ENCODE results near the gene STX4. TPM values are rescaled to one million over a fixed set of nuclear protein-coding genes. Genes with fewer than 3 reads are reported as not detected.

The STX4 gene
- total and polyA plus RNA-seq, 4 donors = 11.4 to 22.1 (median 17.4) TPM

DNA sequence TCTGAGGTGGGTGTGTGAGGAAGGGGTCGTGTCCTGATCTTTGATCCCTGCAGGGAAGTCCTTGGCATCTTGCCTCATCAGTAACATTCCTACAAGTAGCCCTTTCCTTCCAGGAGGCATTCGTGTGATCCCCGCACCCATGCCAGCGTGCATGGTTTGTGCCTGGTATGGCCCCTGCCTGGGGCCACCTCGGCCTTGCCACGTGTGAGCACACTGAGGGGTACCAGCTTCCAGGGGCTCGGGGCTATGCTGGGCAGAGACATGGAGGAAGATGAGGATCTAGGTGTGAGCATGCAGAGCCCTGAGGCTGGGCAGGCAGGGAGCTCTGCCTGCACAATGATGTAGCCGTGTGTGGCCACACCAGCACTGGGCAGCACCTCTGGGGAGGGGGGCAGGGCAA is 42.3 kb upstream of the STX4 start (continued):
- TF ChIP-seq, protein P1, sequence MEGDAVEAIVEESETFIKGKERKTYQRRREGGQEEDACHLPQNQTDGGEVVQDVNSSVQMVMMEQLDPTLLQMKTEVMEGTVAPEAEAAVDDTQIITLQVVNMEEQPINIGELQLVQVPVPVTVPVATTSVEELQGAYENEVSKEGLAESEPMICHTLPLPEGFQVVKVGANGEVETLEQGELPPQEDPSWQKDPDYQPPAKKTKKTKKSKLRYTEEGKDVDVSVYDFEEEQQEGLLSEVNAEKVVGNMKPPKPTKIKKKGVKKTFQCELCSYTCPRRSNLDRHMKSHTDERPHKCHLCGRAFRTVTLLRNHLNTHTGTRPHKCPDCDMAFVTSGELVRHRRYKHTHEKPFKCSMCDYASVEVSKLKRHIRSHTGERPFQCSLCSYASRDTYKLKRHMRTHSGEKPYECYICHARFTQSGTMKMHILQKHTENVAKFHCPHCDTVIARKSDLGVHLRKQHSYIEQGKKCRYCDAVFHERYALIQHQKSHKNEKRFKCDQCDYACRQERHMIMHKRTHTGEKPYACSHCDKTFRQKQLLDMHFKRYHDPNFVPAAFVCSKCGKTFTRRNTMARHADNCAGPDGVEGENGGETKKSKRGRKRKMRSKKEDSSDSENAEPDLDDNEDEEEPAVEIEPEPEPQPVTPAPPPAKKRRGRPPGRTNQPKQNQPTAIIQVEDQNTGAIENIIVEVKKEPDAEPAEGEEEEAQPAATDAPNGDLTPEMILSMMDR (IDR thresholded peaks at IDR 0.05; ENCODE audit: low read depth, low read length, missing input control) = no peak
- no peak for TF ChIP-seq NR2F2 (IDR thresholded peaks at IDR 0.05)

GRCh38 chr16:30992276-30992780 is 41.0 kb upstream of the STX4 start:
- H3K27me3 ChIP-seq (ENCODE audit: control insufficient read depth in 4 of 4, insufficient read depth in 4 of 4, low read length in 3 of 4) = no peaks in the 10 kb centered on the region
- 92% methylated on average over 21 of the region's 21 CpGs for WGBS
- no peak overlapping the region for H3K9ac ChIP-seq (ENCODE audit: low read depth in 1 of 2, low read length in 2 of 2)
- no peak overlapping the region for H3K4me3 ChIP-seq (ENCODE audit: low read depth in 1 of 3, low read length in 3 of 3)
- H3K27ac ChIP-seq (ENCODE audit: low read depth in 1 of 2, low read length in 2 of 2) = no peak overlapping the region
- TF ChIP-seq TAF1 (conservative IDR thresholded peaks at IDR 0.05) (no peak), HNF4A (conservative IDR thresholded peaks at IDR 0.05) (no peak), RXRA (IDR thresholded peaks at IDR 0.05) (no peak), HNF4G (IDR thresholded peaks at IDR 0.05) (no peak), FOXA2 (IDR thresholded peaks at IDR 0.05) (no peak), GABPA (IDR thresholded peaks at IDR 0.05 in 1 of 2, conservative IDR thresholded peaks at IDR 0.05 in 1 of 2) (no peak), SP1 (IDR thresholded peaks at IDR 0.05) (no peak), JUND (IDR thresholded peaks at IDR 0.05) (no peak), NR2F2 (IDR thresholded peaks at IDR 0.05) (no peak), YY1 (IDR thresholded peaks at IDR 0.05) (no peak), EGR1 (IDR thresholded peaks at IDR 0.05; ENCODE audit: low read depth in 2 of 2) (no peak)
- TF ChIP-seq, protein P2, sequence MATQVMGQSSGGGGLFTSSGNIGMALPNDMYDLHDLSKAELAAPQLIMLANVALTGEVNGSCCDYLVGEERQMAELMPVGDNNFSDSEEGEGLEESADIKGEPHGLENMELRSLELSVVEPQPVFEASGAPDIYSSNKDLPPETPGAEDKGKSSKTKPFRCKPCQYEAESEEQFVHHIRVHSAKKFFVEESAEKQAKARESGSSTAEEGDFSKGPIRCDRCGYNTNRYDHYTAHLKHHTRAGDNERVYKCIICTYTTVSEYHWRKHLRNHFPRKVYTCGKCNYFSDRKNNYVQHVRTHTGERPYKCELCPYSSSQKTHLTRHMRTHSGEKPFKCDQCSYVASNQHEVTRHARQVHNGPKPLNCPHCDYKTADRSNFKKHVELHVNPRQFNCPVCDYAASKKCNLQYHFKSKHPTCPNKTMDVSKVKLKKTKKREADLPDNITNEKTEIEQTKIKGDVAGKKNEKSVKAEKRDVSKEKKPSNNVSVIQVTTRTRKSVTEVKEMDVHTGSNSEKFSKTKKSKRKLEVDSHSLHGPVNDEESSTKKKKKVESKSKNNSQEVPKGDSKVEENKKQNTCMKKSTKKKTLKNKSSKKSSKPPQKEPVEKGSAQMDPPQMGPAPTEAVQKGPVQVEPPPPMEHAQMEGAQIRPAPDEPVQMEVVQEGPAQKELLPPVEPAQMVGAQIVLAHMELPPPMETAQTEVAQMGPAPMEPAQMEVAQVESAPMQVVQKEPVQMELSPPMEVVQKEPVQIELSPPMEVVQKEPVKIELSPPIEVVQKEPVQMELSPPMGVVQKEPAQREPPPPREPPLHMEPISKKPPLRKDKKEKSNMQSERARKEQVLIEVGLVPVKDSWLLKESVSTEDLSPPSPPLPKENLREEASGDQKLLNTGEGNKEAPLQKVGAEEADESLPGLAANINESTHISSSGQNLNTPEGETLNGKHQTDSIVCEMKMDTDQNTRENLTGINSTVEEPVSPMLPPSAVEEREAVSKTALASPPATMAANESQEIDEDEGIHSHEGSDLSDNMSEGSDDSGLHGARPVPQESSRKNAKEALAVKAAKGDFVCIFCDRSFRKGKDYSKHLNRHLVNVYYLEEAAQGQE (IDR thresholded peaks at IDR 0.05) = no peak
- TF ChIP-seq, protein P3, sequence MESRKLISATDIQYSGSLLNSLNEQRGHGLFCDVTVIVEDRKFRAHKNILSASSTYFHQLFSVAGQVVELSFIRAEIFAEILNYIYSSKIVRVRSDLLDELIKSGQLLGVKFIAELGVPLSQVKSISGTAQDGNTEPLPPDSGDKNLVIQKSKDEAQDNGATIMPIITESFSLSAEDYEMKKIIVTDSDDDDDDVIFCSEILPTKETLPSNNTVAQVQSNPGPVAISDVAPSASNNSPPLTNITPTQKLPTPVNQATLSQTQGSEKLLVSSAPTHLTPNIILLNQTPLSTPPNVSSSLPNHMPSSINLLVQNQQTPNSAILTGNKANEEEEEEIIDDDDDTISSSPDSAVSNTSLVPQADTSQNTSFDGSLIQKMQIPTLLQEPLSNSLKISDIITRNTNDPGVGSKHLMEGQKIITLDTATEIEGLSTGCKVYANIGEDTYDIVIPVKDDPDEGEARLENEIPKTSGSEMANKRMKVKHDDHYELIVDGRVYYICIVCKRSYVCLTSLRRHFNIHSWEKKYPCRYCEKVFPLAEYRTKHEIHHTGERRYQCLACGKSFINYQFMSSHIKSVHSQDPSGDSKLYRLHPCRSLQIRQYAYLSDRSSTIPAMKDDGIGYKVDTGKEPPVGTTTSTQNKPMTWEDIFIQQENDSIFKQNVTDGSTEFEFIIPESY (IDR thresholded peaks at IDR 0.05) = no peak
- TF ChIP-seq, protein P4, sequence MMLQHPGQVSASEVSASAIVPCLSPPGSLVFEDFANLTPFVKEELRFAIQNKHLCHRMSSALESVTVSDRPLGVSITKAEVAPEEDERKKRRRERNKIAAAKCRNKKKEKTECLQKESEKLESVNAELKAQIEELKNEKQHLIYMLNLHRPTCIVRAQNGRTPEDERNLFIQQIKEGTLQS (IDR thresholded peaks at IDR 0.05) = no peak
- TF ChIP-seq, protein P1 (IDR thresholded peaks at IDR 0.05; ENCODE audit: low read depth, low read length, missing input control) = no peak
- DNase-seq (ENCODE audit: low spot score) = no peak
- no peaks in the 10 kb centered on the region for H3K9me3 ChIP-seq (ENCODE audit: control insufficient read depth in 4 of 4, low read length in 3 of 4)
- peaks cover 0 to 5% (median 1%) of the 10 kb centered on the region in 4 donors for H3K4me1 ChIP-seq (ENCODE audit: control insufficient read depth in 4 of 4, insufficient read depth in 4 of 4, low read length in 3 of 4)
- H3K36me3 ChIP-seq (ENCODE audit: control insufficient read depth in 4 of 4, insufficient read depth in 3 of 4, low read depth in 1 of 4, low read length in 3 of 4) = peaks cover 0 to 5% (median 0%) of the 10 kb centered on the region in 4 donors

Measured in liver (tissue), 9 donors.